RCC 7860 (cell line): ENCODE results near the gene SYNPO2.
"Not testable (repeated sequence)": the region's sequence is repeated elsewhere in the genome, so short reads cannot be mapped to it uniquely, and the experiment has no call there.

ENCODE experiments used
- DNase-seq: peaks from one replicate; pipeline ENCODE4 v3.0.0-alpha.2; 2015; ENCODE audit warnings: low spot score
- FAIRE-seq: peaks from 2 replicates; lab custom pipeline; 2012; peaks lifted over from hg19 to GRCh38; lab: Jason Lieb, UNC

SYNPO2 gene

GRCh38 chr4:119048446-119048845 lies 159.8 kb downstream of the SYNPO2 start:
- DNase-seq (no peak), FAIRE-seq (no peak)

- DNase-seq, result no peak
- FAIRE-seq, result no peak
Measured at GRCh38 chr4:119049342-119049741, 160.7 kb downstream of the SYNPO2 start.

GRCh38 chr4:119050527-119051090 lies 162.0 kb downstream of the SYNPO2 start:
- DNase-seq (no peak), FAIRE-seq (no peak)

- FAIRE-seq (no peak), DNase-seq (no peak)
Measured at GRCh38 chr4:119053245-119053644, 164.6 kb downstream of the SYNPO2 start.

- no peak for FAIRE-seq
Measured at GRCh38 chr4:119053997-119054396, 165.3 kb downstream of the SYNPO2 start.

GRCh38 chr4:119057417-119057816 lies 168.8 kb downstream of the SYNPO2 start:
- DNase-seq, result no peak
- no peak for FAIRE-seq

More at GRCh38 chr4:119053997-119054396, 165.3 kb downstream of the SYNPO2 start:
- DNase-seq, result no peak

- peak; percentile 1 for DNase-seq
- FAIRE-seq, result no peak
Measured at GRCh38 chr4:119059221-119059620, 170.6 kb downstream of the SYNPO2 start.

- DNase-seq, FAIRE-seq: not testable (repeated sequence)
Measured at GRCh38 chr4:119067125-119067524, 178.5 kb downstream of the SYNPO2 start.

GRCh38 chr4:119067670-119068360 lies 179.2 kb downstream of the SYNPO2 start:
- FAIRE-seq, DNase-seq: not testable (repeated sequence)

GRCh38 chr4:119068529-119068962 lies 179.9 kb downstream of the SYNPO2 start:
- FAIRE-seq, result no peak
- DNase-seq, result no peak

GRCh38 chr4:119070301-119070700 lies 181.6 kb downstream of the SYNPO2 start:
- FAIRE-seq (no peak), DNase-seq (no peak)

GRCh38 chr4:119080721-119081541 lies 192.3 kb downstream of the SYNPO2 start:
- FAIRE-seq (no peak), DNase-seq (no peak)

GRCh38 chr4:119081542-119081859 lies 192.8 kb downstream of the SYNPO2 start:
- FAIRE-seq (no peak), DNase-seq (no peak)

- FAIRE-seq (no peak), DNase-seq (no peak)
Measured at GRCh38 chr4:119081943-119082342, 193.3 kb downstream of the SYNPO2 start.

- DNase-seq (no peak), FAIRE-seq (no peak)
Measured at GRCh38 chr4:119082661-119083060, 194.0 kb downstream of the SYNPO2 start.

- FAIRE-seq, result no peak
- no peak for DNase-seq
Measured at GRCh38 chr4:119084513-119084912, 195.9 kb downstream of the SYNPO2 start.

GRCh38 chr4:119087121-119087520 lies 198.5 kb downstream of the SYNPO2 start:
- DNase-seq, result no peak
- no peak for FAIRE-seq

GRCh38 chr4:119087656-119088055 lies 199.0 kb downstream of the SYNPO2 start:
- no peak for FAIRE-seq

GRCh38 chr4:119093042-119093827 lies 204.6 kb downstream of the SYNPO2 start:
- no peak for DNase-seq

More at GRCh38 chr4:119087656-119088055, 199.0 kb downstream of the SYNPO2 start:
- DNase-seq, result no peak

GRCh38 chr4:119097282-119097900 lies 208.7 kb downstream of the SYNPO2 start:
- FAIRE-seq (no peak), DNase-seq (no peak)

More at GRCh38 chr4:119093042-119093827, 204.6 kb downstream of the SYNPO2 start:
- FAIRE-seq, result no peak
